A673 (cell line): ENCODE results near the gene SGSM1. TPM values are rescaled to one million over a fixed set of nuclear protein-coding genes. Genes with fewer than 3 reads are reported as not detected.
A peak's percentile ranks its signal among the peaks of the same experiment; 100 is the strongest.

Source experiments
- BruUV-seq: library from RNA; stranded (reverse); fragments of 400-500 nt; replicated peaks from 2 replicates; lab custom pipeline; 2021; lab: Mats Ljungman, UMichigan
- CTCF ChIA-PET: fragments of 300-600 bp; sonication (Branson Sonifier 250); formaldehyde crosslinking; loops from one replicate; lab custom pipeline; 2022; ENCODE audit warnings: antibody characterized with exemption; lab: Charles Lee
- POLR2A ChIA-PET: fragments of 300-600 bp; sonication (Branson Sonifier 250); formaldehyde crosslinking; loops from one replicate; lab custom pipeline; 2022; ENCODE audit warnings: antibody characterized with exemption; ENCODE audit not compliant: low non-redundant PET; lab: Charles Lee
- DNase-seq: peaks from one replicate; pipeline ENCODE4 v3.0.0-alpha.2; 2015; ENCODE audit warnings: low spot score
- H3K27ac ChIP-seq: fragments of 200-600 bp; sonication (generic); 2 replicates; pipeline ENCODE4 v1.5.1; 2016; ENCODE audit warnings: mixed run types, low read depth, mild to moderate bottlenecking, mixed read lengths, antibody characterized with exemption, low read length; ENCODE audit not compliant: poor library complexity, severe bottlenecking
- H3K27me3 ChIP-seq: fragments of 200-600 bp; sonication (generic); replicated peaks from 2 replicates; pipeline ENCODE4 v1.6.1; 2017; ENCODE audit warnings: mixed run types, low read depth, mild to moderate bottlenecking, mixed read lengths, antibody characterized with exemption, low read length; ENCODE audit not compliant: insufficient read depth, poor library complexity
- H3K36me3 ChIP-seq: fragments of 200-600 bp; sonication (generic); 2 replicates; pipeline ENCODE4 v1.6.1; 2016; ENCODE audit warnings: mixed run types, mild to moderate bottlenecking, mixed read lengths, antibody characterized with exemption, low read length; ENCODE audit not compliant: insufficient read depth, poor library complexity, severe bottlenecking
- H3K4me1 ChIP-seq: fragments of 200-600 bp; sonication (generic); 2 replicates; pipeline ENCODE4 v1.6.1; 2017; ENCODE audit warnings: mixed run types, mild to moderate bottlenecking, mixed read lengths, antibody characterized with exemption, low read length; ENCODE audit not compliant: insufficient read depth, poor library complexity, severe bottlenecking
- H3K4me3 ChIP-seq: fragments of 200-600 bp; sonication (generic); 2 replicates; pipeline ENCODE4 v1.5.1; 2016; ENCODE audit warnings: low read depth, mixed run types, mild to moderate bottlenecking, mixed read lengths, low read length; ENCODE audit not compliant: poor library complexity, severe bottlenecking
- H3K9me3 ChIP-seq: fragments of 200-600 bp; sonication (generic); 2 replicates; pipeline ENCODE4 v1.6.1; 2016; ENCODE audit warnings: mixed run types, low read depth, mild to moderate bottlenecking, mixed read lengths, antibody characterized with exemption, low read length; ENCODE audit not compliant: poor library complexity, severe bottlenecking
- CTCF ChIP-seq: fragments of 300-800, 200-600 bp; sonication (generic); conservative IDR thresholded peaks from 2 replicates; pipeline ENCODE4 v1.5.1; 2017; ENCODE audit warnings: low read depth, mild to moderate bottlenecking, antibody characterized with exemption, low read length, moderate library complexity, mixed read lengths
- EZH2 ChIP-seq: fragments of 200-600 bp; sonication (generic); IDR thresholded peaks from 2 replicates; pipeline ENCODE4 v1.6.1; 2017; ENCODE audit warnings: borderline replicate concordance, low read depth, mild to moderate bottlenecking, mixed read lengths, antibody characterized with exemption, low read length; ENCODE audit not compliant: poor library complexity, severe bottlenecking
- intact Hi-C: fragments of 100-400 bp; cut with micrococcal nuclease; formaldehyde crosslinking; loops from one replicate; pipeline ENCODE4 v1.10.0; 2022; ENCODE audit not compliant: unreplicated experiment
- total RNA-seq: library from RNA; stranded (reverse); gene quantifications from 2 replicates; pipeline ENCODE4 v1.2.3, GENCODE V29; 2021

SGSM1 gene
- total RNA-seq, 1 experiment from 2014 or later: not detected

GRCh38 chr22:24831687-24832086 lies 25.7 kb downstream of the SGSM1 start:
- TF ChIP-seq EZH2 (no peak), CTCF (no peak)
- ChIA-PET CTCF (no interaction called here), POLR2A (no interaction called here)
- Histone ChIP-seq H3K27ac (no peak overlapping the region), H3K4me3 (no peak overlapping the region), H3K4me1 (no peaks in the 10 kb centered on the region), H3K27me3 (no peaks in the 10 kb centered on the region), H3K9me3 (no peaks in the 10 kb centered on the region), H3K36me3 (no peaks in the 10 kb centered on the region)
- intact Hi-C loops: no loop called here
- no peak for DNase-seq
- BruUV-seq: no TSS peak

- H3K27ac ChIP-seq: no peak overlapping the region
- no peaks in the 10 kb centered on the region for H3K27me3 ChIP-seq
- H3K9me3 ChIP-seq: no peaks in the 10 kb centered on the region
- ChIA-PET POLR2A (no interaction called here), CTCF (no interaction called here)
- intact Hi-C loops: no loop called here
- H3K4me3 ChIP-seq: no peak overlapping the region
- no peak for TF ChIP-seq EZH2
- TF ChIP-seq CTCF: no peak
- no peaks in the 10 kb centered on the region for H3K4me1 ChIP-seq
- no peaks in the 10 kb centered on the region for H3K36me3 ChIP-seq
- BruUV-seq: no TSS peak
- no peak for DNase-seq
Measured at GRCh38 chr22:24833881-24834495, 28.0 kb downstream of the SGSM1 start.

GRCh38 chr22:24834845-24835570 lies 29.0 kb downstream of the SGSM1 start:
- H3K27ac ChIP-seq: no peak overlapping the region
- intact Hi-C loops: no loop called here
- no TSS peak for BruUV-seq
- no peaks in the 10 kb centered on the region for H3K9me3 ChIP-seq
- ChIA-PET CTCF (no interaction called here), POLR2A (no interaction called here)
- no peaks in the 10 kb centered on the region for H3K36me3 ChIP-seq
- peak; percentile 45 for DNase-seq
- no peaks in the 10 kb centered on the region for H3K27me3 ChIP-seq
- no peak overlapping the region for H3K4me3 ChIP-seq
- no peak for TF ChIP-seq EZH2
- peak; percentile 44; the same call in 1 of the 2 replicates for TF ChIP-seq CTCF
- no peaks in the 10 kb centered on the region for H3K4me1 ChIP-seq
